NB4 (cell line): ENCODE data around the gene ADAM23.

Experiments used
- CTCF ChIP-seq: IDR thresholded peaks from one replicate; pipeline ENCODE4 v1.5.1; 2012; ENCODE audit warnings: low read depth, low read length
- MYC ChIP-seq: IDR thresholded peaks from 2 replicates; pipeline ENCODE4 v1.6.1; 2011; ENCODE audit warnings: low read depth, low read length
- POLR2A ChIP-seq: IDR thresholded peaks from 2 replicates; pipeline ENCODE4 v1.6.1; 2011; ENCODE audit warnings: mild to moderate bottlenecking; ENCODE audit not compliant: insufficient read length; ENCODE audit errors: extremely low read depth
- TF ChIP-seq, protein P1 (sequence below): IDR thresholded peaks from 2 replicates; pipeline ENCODE4 v1.6.1; 2011; ENCODE audit warnings: low read depth, low read length

- TF ChIP-seq CTCF: no peak
- no peak for TF ChIP-seq POLR2A
- no peak for TF ChIP-seq MYC
- TF ChIP-seq, protein P1, sequence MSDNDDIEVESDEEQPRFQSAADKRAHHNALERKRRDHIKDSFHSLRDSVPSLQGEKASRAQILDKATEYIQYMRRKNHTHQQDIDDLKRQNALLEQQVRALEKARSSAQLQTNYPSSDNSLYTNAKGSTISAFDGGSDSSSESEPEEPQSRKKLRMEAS: no peak
These were observed 10.9 kb upstream of the ADAM23 start for GRCh38 chr2:206432193-206433082.
